GM13977 (cell line): ENCODE results near the gene FOXE1.

ENCODE experiments used
- DNase-seq: peaks from one replicate; pipeline ENCODE4 v3.0.0; 2012; ENCODE audit warnings: low spot score
- CTCF ChIP-seq: IDR thresholded peaks from 2 replicates; pipeline ENCODE4 v1.5.1; 2012; ENCODE audit warnings: mild to moderate bottlenecking, control low read depth; ENCODE audit not compliant: insufficient read depth; ENCODE audit errors: extremely low read depth, missing control alignments
- in situ Hi-C: fragments of 300-500 bp; cut with MboI; formaldehyde crosslinking; loops from one replicate; pipeline ENCODE4 v1.12.0; 2022; ENCODE audit warnings: low sequenced_read_pairs, low pct_unique_long_range_greater_than_20kb, mixed read lengths, inconsistent platforms; ENCODE audit not compliant: unreplicated experiment

The FOXE1 gene

GRCh38 chr9:97846347-97846746 lies 6.7 kb upstream of the FOXE1 start:
- DNase-seq, result no peak
- no peak for TF ChIP-seq CTCF
- in situ Hi-C loops, result no loop called here

- in situ Hi-C loops, result no loop called here
- no peak for TF ChIP-seq CTCF
- DNase-seq, result no peak
These were observed 5.4 kb upstream of the FOXE1 start for GRCh38 chr9:97847474-97848214.

GRCh38 chr9:97848215-97848479 lies 4.9 kb upstream of the FOXE1 start:
- DNase-seq, result no peak
- TF ChIP-seq CTCF, result no peak
- in situ Hi-C loops, result no loop called here

GRCh38 chr9:97848480-97849237 lies 4.4 kb upstream of the FOXE1 start:
- in situ Hi-C loops, result no loop called here
- TF ChIP-seq CTCF, result no peak
- DNase-seq, result no peak

GRCh38 chr9:97849980-97850379 lies 3.0 kb upstream of the FOXE1 start:
- no peak for TF ChIP-seq CTCF
- DNase-seq, result no peak
- in situ Hi-C loops, result no loop called here

GRCh38 chr9:97850746-97851445 lies 2.1 kb upstream of the FOXE1 start:
- in situ Hi-C loops, result no loop called here
- no peak for DNase-seq
- TF ChIP-seq CTCF, result no peak
